Astrocyte of the cerebellum (primary cell): ENCODE measurements around the gene SETDB2.

Source experiments
- DNase-seq: peaks from one replicate; pipeline ENCODE4 v3.0.0-alpha.2; 2011; ENCODE audit warnings: low read depth
- H3K4me3 ChIP-seq: 2 replicates; pipeline ENCODE4 v1.5.1; 2011; ENCODE audit warnings: mild to moderate bottlenecking, low read depth, low read length, moderate library complexity
- CTCF ChIP-seq: IDR thresholded peaks from 2 replicates; pipeline ENCODE4 v1.5.1; 2012; ENCODE audit warnings: low read length, low read depth, moderate library complexity, mild to moderate bottlenecking; ENCODE audit errors: missing control alignments
- in situ Hi-C: cut with HindIII; loops from 2 replicates; pipeline ENCODE4 v1.10.0; 2017; ENCODE audit warnings: low sequenced_read_pairs

Gene SETDB2

GRCh38 chr13:49404703-49405020, 39.4 kb upstream of the SETDB2 start:
- no peak for TF ChIP-seq CTCF
- no peak overlapping the region for H3K4me3 ChIP-seq
- DNase-seq, result no peak
- in situ Hi-C loops, result no loop called here

GRCh38 chr13:49407068-49407467, 37.0 kb upstream of the SETDB2 start:
- DNase-seq, result no peak
- in situ Hi-C loops, result no loop called here
- no peak for TF ChIP-seq CTCF
- H3K4me3 ChIP-seq, result no peak overlapping the region

GRCh38 chr13:49407936-49408335, 36.1 kb upstream of the SETDB2 start:
- DNase-seq, result no peak
- TF ChIP-seq CTCF, result no peak
- in situ Hi-C loops, result no loop called here
- no peak overlapping the region for H3K4me3 ChIP-seq

- in situ Hi-C loops, result no loop called here
- no peak overlapping the region for H3K4me3 ChIP-seq
- no peak for TF ChIP-seq CTCF
- DNase-seq, result no peak
Observed at GRCh38 chr13:49409008-49409407, 35.1 kb upstream of the SETDB2 start.

- no peak for DNase-seq
- no peak for TF ChIP-seq CTCF
- in situ Hi-C loops, result no loop called here
- H3K4me3 ChIP-seq, result no peak overlapping the region
Observed at GRCh38 chr13:49410006-49410405, 34.1 kb upstream of the SETDB2 start.

- no peak for DNase-seq
- TF ChIP-seq CTCF, result no peak
- no peak overlapping the region for H3K4me3 ChIP-seq
- in situ Hi-C loops, result no loop called here
Observed at GRCh38 chr13:49410477-49410876, 33.6 kb upstream of the SETDB2 start.

GRCh38 chr13:49411353-49411752, 32.7 kb upstream of the SETDB2 start:
- no peak for TF ChIP-seq CTCF
- H3K4me3 ChIP-seq, result no peak overlapping the region
- DNase-seq, result no peak
- in situ Hi-C loops, result no loop called here
